OCI-LY7 (cell line): ENCODE measurements around the gene CRYBG2. TPM values are rescaled to one million over a fixed set of nuclear protein-coding genes. Genes with fewer than 3 reads are reported as not detected.

ENCODE experiments used
- BruUV-seq: library from RNA; stranded (reverse); fragments of 400-500 nt; replicated peaks from 2 replicates; lab custom pipeline; 2021; lab: Mats Ljungman, UMichigan
- CTCF ChIA-PET: fragments of 300-600 bp; sonication (Branson Sonifier 250); formaldehyde crosslinking; loops from one replicate; lab custom pipeline; 2022; ENCODE audit warnings: antibody characterized with exemption; ENCODE audit not compliant: unreplicated experiment; lab: Charles Lee
- POLR2A ChIA-PET: fragments of 300-600 bp; sonication (Branson Sonifier 250); formaldehyde crosslinking; loops from one replicate; lab custom pipeline; 2022; ENCODE audit warnings: antibody characterized with exemption; lab: Charles Lee
- DNase-seq: peaks from one replicate; pipeline ENCODE4 v3.0.0-alpha.2; 2015; ENCODE audit warnings: low spot score
- H2AFZ ChIP-seq: fragments of 200-600 bp; sonication (generic), shearing (Covaris generic); 2 replicates; pipeline ENCODE4 v1.6.1; 2014; ENCODE audit warnings: mild to moderate bottlenecking, antibody characterized with exemption, low read length, moderate library complexity
- H3K27ac ChIP-seq: fragments of 200-600 bp; sonication (generic); 2 replicates; pipeline ENCODE4 v1.5.1; 2014; ENCODE audit warnings: mixed run types, low read depth, mild to moderate bottlenecking, moderate library complexity, low read length, inconsistent platforms; ENCODE audit not compliant: poor library complexity, severe bottlenecking
- H3K36me3 ChIP-seq: fragments of 200-600 bp; sonication (generic); 2 replicates; pipeline ENCODE4 v1.6.1; 2014; ENCODE audit warnings: mild to moderate bottlenecking, antibody characterized with exemption, low read length, moderate library complexity, mixed read lengths; ENCODE audit not compliant: insufficient read depth
- H3K4me1 ChIP-seq: fragments of 200-600 bp; sonication (generic); 2 replicates; pipeline ENCODE4 v1.5.1; 2014; ENCODE audit warnings: mild to moderate bottlenecking, low read length; ENCODE audit not compliant: insufficient read depth, poor library complexity, severe bottlenecking
- H3K4me2 ChIP-seq: fragments of 200-600 bp; sonication (generic); 2 replicates; pipeline ENCODE4 v1.6.1; 2014; ENCODE audit warnings: mild to moderate bottlenecking, low read length
- H3K4me3 ChIP-seq: fragments of 200-600 bp; sonication (generic); 2 replicates; pipeline ENCODE4 v1.5.1; 2014; ENCODE audit warnings: mild to moderate bottlenecking, low read depth, low read length; ENCODE audit not compliant: poor library complexity, severe bottlenecking
- H3K79me2 ChIP-seq: fragments of 200-600 bp; sonication (generic); 2 replicates; pipeline ENCODE4 v1.6.1; 2016; ENCODE audit warnings: low read depth, mild to moderate bottlenecking, low read length, moderate library complexity, mixed read lengths; ENCODE audit not compliant: insufficient read depth
- H3K9me2 ChIP-seq: fragments of 200-600 bp; sonication (generic); 2 replicates; pipeline ENCODE4 v1.6.1; 2016; ENCODE audit warnings: mild to moderate bottlenecking, low read length, mixed read lengths; ENCODE audit not compliant: insufficient read depth
- H3K9me3 ChIP-seq: fragments of 200-600 bp; sonication (generic); 2 replicates; pipeline ENCODE4 v1.6.1; 2014; ENCODE audit warnings: mild to moderate bottlenecking, mixed run types, low read length, mixed read lengths
- H4K20me1 ChIP-seq: fragments of 200-600 bp; sonication (generic); 2 replicates; pipeline ENCODE4 v1.6.1; 2014; ENCODE audit warnings: mild to moderate bottlenecking, antibody characterized with exemption, low read length, moderate library complexity, mixed read lengths; ENCODE audit not compliant: insufficient read depth
- CTCF ChIP-seq: fragments of 200-600 bp; sonication (generic); conservative IDR thresholded peaks from 2 replicates; pipeline ENCODE4 v1.5.1; 2014; ENCODE audit warnings: mild to moderate bottlenecking, antibody characterized with exemption, low read length, moderate library complexity, mixed read lengths
- EZH2phosphoT487 ChIP-seq: fragments of 200-600 bp; sonication (generic); IDR thresholded peaks from 2 replicates; pipeline ENCODE4 v1.6.1; 2018; ENCODE audit warnings: low read depth, borderline replicate concordance, mild to moderate bottlenecking, mixed run types, antibody characterized with exemption, low read length, moderate library complexity, mixed read lengths
- intact Hi-C: fragments of 100-400 bp; cut with micrococcal nuclease; formaldehyde crosslinking; loops from one replicate; pipeline ENCODE4 v1.10.0; 2022; ENCODE audit not compliant: unreplicated experiment
- total RNA-seq, 2 experiments: library from RNA; depleted of rRNA in 1 of 2; stranded (reverse); fragments of >200 nt in 1 of 2; shearing (Covaris generic) in 1 of 2; gene quantifications; 2 replicates each; pipeline ENCODE4 v1.2.3, GENCODE V29; 2014 to 2022

Gene CRYBG2
- total RNA-seq, 2 experiments from 2014 or later = 1.3 to 5.5 TPM

- DNase-seq = no peak
- no peak overlapping the region for H3K27ac ChIP-seq
- no peaks in the 10 kb centered on the region for H3K4me1 ChIP-seq
- H3K4me3 ChIP-seq = no peak overlapping the region
- POLR2A ChIA-PET = interaction anchor here (0.6 kb wide), 2 partner anchors 23 to 103 kb away, joined by 3 read pairs; no protein-coding TSS in a partner anchor
- no peaks in the 10 kb centered on the region for H3K9me2 ChIP-seq
- no peak overlapping the region for H3K4me2 ChIP-seq
- no peaks in the 10 kb centered on the region for H3K9me3 ChIP-seq
- no peaks in the 10 kb centered on the region for H4K20me1 ChIP-seq
- no peaks in the 10 kb centered on the region for H3K79me2 ChIP-seq
- intact Hi-C loops = no loop called here
- no TSS peak for BruUV-seq
- no peak overlapping the region for H2AFZ ChIP-seq
- H3K36me3 ChIP-seq = no peaks in the 10 kb centered on the region
- CTCF ChIA-PET = no interaction called here
- TF ChIP-seq EZH2phosphoT487 (no peak), CTCF (no peak)
Observed at GRCh38 chr1:26350701-26351589, 3.0 kb downstream of the CRYBG2 start.

- ChIA-PET POLR2A (interaction anchor here (0.6 kb wide), 1 partner anchor 241 kb away, joined by 3 read pairs; no protein-coding TSS in a partner anchor), CTCF (interaction anchor here (0.6 kb wide), 1 partner anchor 12 kb away, joined by 3 read pairs; no protein-coding TSS in a partner anchor)
- intact Hi-C loops = no loop called here
- no peak overlapping the region for H2AFZ ChIP-seq
- no peaks in the 10 kb centered on the region for H3K4me1 ChIP-seq
- no TSS peak for BruUV-seq
- no peak for DNase-seq
- H3K27ac ChIP-seq = no peak overlapping the region
- H3K79me2 ChIP-seq = no peaks in the 10 kb centered on the region
- H3K4me3 ChIP-seq = no peak overlapping the region
- no peak overlapping the region for H3K4me2 ChIP-seq
- H3K9me3 ChIP-seq = no peaks in the 10 kb centered on the region
- no peaks in the 10 kb centered on the region for H4K20me1 ChIP-seq
- H3K9me2 ChIP-seq = no peaks in the 10 kb centered on the region
- no peaks in the 10 kb centered on the region for H3K36me3 ChIP-seq
- no peak for TF ChIP-seq EZH2phosphoT487
- no peak for TF ChIP-seq CTCF
Observed at GRCh38 chr1:26350343-26350700, 3.6 kb downstream of the CRYBG2 start.

GRCh38 chr1:26349877-26350244, 4.1 kb downstream of the CRYBG2 start:
- intact Hi-C loops = no loop called here
- no peaks in the 10 kb centered on the region for H3K4me1 ChIP-seq
- H3K4me3 ChIP-seq = no peak overlapping the region
- no peaks in the 10 kb centered on the region for H3K79me2 ChIP-seq
- H2AFZ ChIP-seq = no peak overlapping the region
- H3K4me2 ChIP-seq = no peak overlapping the region
- H3K36me3 ChIP-seq = no peaks in the 10 kb centered on the region
- no peaks in the 10 kb centered on the region for H4K20me1 ChIP-seq
- H3K9me3 ChIP-seq = no peaks in the 10 kb centered on the region
- no peaks in the 10 kb centered on the region for H3K9me2 ChIP-seq
- no TSS peak for BruUV-seq
- H3K27ac ChIP-seq = no peak overlapping the region
- ChIA-PET CTCF (interaction anchor here (0.6 kb wide), 1 partner anchor 12 kb away, joined by 3 read pairs; no protein-coding TSS in a partner anchor), POLR2A (interaction anchor here (0.6 kb wide), 1 partner anchor 242 kb away, joined by 3 read pairs; no protein-coding TSS in a partner anchor)
- no peak for DNase-seq
- TF ChIP-seq CTCF = no peak
- TF ChIP-seq EZH2phosphoT487 = no peak
